Testis (tissue), 3 donors: ENCODE measurements around the gene NGB. TPM values are rescaled to one million over a fixed set of nuclear protein-coding genes. Genes with fewer than 3 reads are reported as not detected.

Experiments used
- DNase-seq: peaks from one replicate; pipeline ENCODE4 v3.0.0-alpha.2; 2019
- H3K27ac ChIP-seq, 2 donors: fragments of 200-600 bp; sonication (generic); one replicate each; pipeline ENCODE4 v1.5.1; 2019
- H3K27me3 ChIP-seq: fragments of 200-600 bp; sonication (generic); one replicate; pipeline ENCODE4 v1.5.1; 2019
- H3K36me3 ChIP-seq: fragments of 200-600 bp; sonication (generic); one replicate; pipeline ENCODE4 v1.5.1; 2017; ENCODE audit warnings: low read depth; ENCODE audit errors: missing control alignments
- H3K4me1 ChIP-seq: fragments of 200-600 bp; sonication (generic); one replicate; pipeline ENCODE4 v1.5.1; 2019
- H3K4me3 ChIP-seq, 2 donors: fragments of 200-600 bp; sonication (generic); one replicate each; pipeline ENCODE4 v1.5.1; 2017 to 2019
- H3K9me3 ChIP-seq: fragments of 200-600 bp; sonication (generic); one replicate; pipeline ENCODE4 v1.5.1; 2017
- CTCF ChIP-seq, 3 experiments: fragments of 450-650 bp in 2 of 3; fragments of 200-600 bp in 1 of 3; sonication (generic) in 1 of 3; IDR thresholded peaks; one replicate each; pipeline ENCODE4 v1.5.1; 2016 to 2019; ENCODE audit warnings: antibody characterized with exemption in 3 of 3, mild to moderate bottlenecking in 2 of 3, moderate library complexity in 1 of 3
- POLR2A ChIP-seq: fragments of 450-650 bp; IDR thresholded peaks from one replicate; pipeline ENCODE4 v1.6.1; 2017; ENCODE audit warnings: antibody characterized with exemption, mild to moderate bottlenecking, moderate library complexity
- WGBS, 2 donors: methylation state at CpG; one replicate each; pipeline ENCODE4 v1.1.5; 2018; 5-methylcytosine and 5-hydroxymethylcytosine counted together
- intact Hi-C: fragments of 100-400 bp; cut with DNase I; formaldehyde crosslinking; loops from one replicate; pipeline ENCODE4 v1.15.1; 2023; ENCODE audit warnings: low total_unique reads
- polyA plus RNA-seq: library from polyadenylated mRNA; stranded (reverse); fragments of 350-450 nt; fragmentation: Illumina TruSeq; extraction: RNeasy Lipid Tissue Mini Kit (QIAGEN cat#74804); gene quantifications from one replicate; pipeline ENCODE4 v1.2.3, GENCODE V29; 2014; ENCODE audit warnings: low read depth, low replicate concordance; ENCODE audit not compliant: insufficient read depth
- total RNA-seq, 2 donors: library from RNA; depleted of rRNA; stranded (reverse); fragments of >200 nt; gene quantifications; one replicate each; pipeline ENCODE4 v1.2.3, GENCODE V29; 2016

NGB gene
- total and polyA plus RNA-seq, 3 donors from 2014 or later = 0.76 to 1.3 (median 1.1) TPM

DNA sequence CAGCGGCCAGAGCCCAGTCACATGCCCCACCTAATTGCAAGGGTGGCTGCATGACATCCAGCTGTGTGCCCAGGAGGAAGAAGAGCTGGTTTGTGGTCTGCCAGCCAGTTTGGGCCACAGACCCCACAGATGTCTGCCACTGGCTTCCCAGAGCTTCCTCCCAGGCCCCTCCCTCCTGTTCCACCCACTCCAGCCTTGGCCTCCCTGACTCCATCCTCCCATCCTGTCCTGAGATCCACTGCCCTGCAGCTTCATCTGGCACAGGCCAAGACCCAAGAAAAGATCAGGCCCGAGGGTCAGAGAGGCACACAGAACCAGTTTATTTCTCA is 5.9 kb downstream of the NGB start:
- 90 to 94% methylated on average over 2 of the region's 2 CpGs for WGBS, 2 donors
- Histone ChIP-seq H3K9me3 (no peaks in the 10 kb centered on the region), H3K27ac (no peak overlapping the region), H3K4me3 (no peak overlapping the region), H3K27me3 (no peaks in the 10 kb centered on the region), H3K4me1 (no peaks in the 10 kb centered on the region), H3K36me3 (no peaks in the 10 kb centered on the region)
- no peak for DNase-seq
- no peak for TF ChIP-seq CTCF (IDR thresholded peaks at IDR 0.05)
- TF ChIP-seq POLR2A = no peak
- intact Hi-C loops = no loop called here

- no peaks in the 10 kb centered on the region for H3K36me3 ChIP-seq
- H3K9me3 ChIP-seq = no peaks in the 10 kb centered on the region
- 86 to 94% methylated on average over 16 of the region's 16 CpGs for WGBS, 2 donors
- H3K27me3 ChIP-seq = no peaks in the 10 kb centered on the region
- DNase-seq = no peak
- TF ChIP-seq CTCF (IDR thresholded peaks at IDR 0.05) (no peak), POLR2A (no peak)
- H3K4me1 ChIP-seq = no peaks in the 10 kb centered on the region
- intact Hi-C loops = no loop called here
- no peak overlapping the region for H3K27ac ChIP-seq
- no peak overlapping the region for H3K4me3 ChIP-seq
Observed at GRCh38 chr14:77264466-77265186, 6.4 kb downstream of the NGB start.

GRCh38 chr14:77260631-77261030 is 10.4 kb downstream of the NGB start:
- no peak overlapping the region for H3K4me3 ChIP-seq
- H3K9me3 ChIP-seq = no peaks in the 10 kb centered on the region
- H3K27me3 ChIP-seq = no peaks in the 10 kb centered on the region
- H3K27ac ChIP-seq = no peak overlapping the region
- DNase-seq = peak; percentile 40
- intact Hi-C loops = no loop called here
- no peaks in the 10 kb centered on the region for H3K4me1 ChIP-seq
- TF ChIP-seq CTCF (IDR thresholded peaks at IDR 0.05) = no peak
- WGBS, 2 donors = 66 to 80% methylated on average over 5 to 8 of the region's 10 CpGs
- no peaks in the 10 kb centered on the region for H3K36me3 ChIP-seq

- Histone ChIP-seq H3K36me3 (no peaks in the 10 kb centered on the region), H3K27ac (no peak overlapping the region), H3K27me3 (no peaks in the 10 kb centered on the region), H3K9me3 (no peaks in the 10 kb centered on the region), H3K4me3 (no peak overlapping the region), H3K4me1 (no peaks in the 10 kb centered on the region)
- TF ChIP-seq POLR2A (no peak), CTCF (IDR thresholded peaks at IDR 0.05) (no peak)
- WGBS, 2 donors = 85 to 95% methylated on average over 6 to 11 of the region's 11 CpGs
- no peak for DNase-seq
- intact Hi-C loops = no loop called here
Observed at GRCh38 chr14:77260199-77260598, 10.8 kb downstream of the NGB start.

DNA sequence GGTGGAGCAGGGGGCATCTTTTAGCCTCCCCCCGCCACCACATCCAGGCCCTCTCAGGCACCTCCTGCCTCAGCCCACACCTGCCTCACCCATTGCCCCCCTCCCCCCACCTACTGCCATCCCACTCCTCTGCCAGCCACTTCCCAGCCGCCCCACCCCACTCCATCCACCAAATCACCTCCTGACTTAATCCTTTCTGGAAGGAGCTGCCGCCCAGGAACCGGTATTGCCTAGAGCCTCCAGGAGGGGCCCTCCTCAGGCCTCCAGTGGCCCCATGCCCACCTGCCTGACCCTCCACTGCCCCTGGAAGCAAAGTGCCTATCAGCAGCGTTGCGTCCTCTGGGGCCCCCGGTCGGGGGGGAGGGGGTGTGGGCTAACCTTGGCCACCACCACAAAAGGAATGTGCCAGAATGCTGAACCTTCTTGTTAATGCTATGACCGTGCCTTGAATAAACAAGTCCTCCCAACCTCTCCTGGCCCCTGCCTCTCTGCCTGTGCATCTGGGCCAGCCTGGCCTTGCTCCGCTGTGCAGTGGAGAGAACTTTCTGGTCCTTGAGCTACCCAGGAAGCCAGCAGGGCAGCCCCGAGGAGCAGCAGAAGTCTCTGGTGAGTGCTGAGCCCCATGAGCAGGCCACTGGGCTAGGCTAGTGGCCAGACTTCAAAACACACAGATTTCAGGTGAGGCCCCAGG is 11.8 kb downstream of the NGB start:
- Histone ChIP-seq H3K9me3 (no peaks in the 10 kb centered on the region), H3K36me3 (no peaks in the 10 kb centered on the region), H3K27ac (no peak overlapping the region), H3K4me1 (no peaks in the 10 kb centered on the region), H3K4me3 (no peak overlapping the region), H3K27me3 (no peaks in the 10 kb centered on the region)
- DNase-seq = no peak
- WGBS, 2 donors = 59 to 80% methylated on average over 4 to 11 of the region's 11 CpGs
- TF ChIP-seq POLR2A (no peak), CTCF (IDR thresholded peaks at IDR 0.05) (no peak)
- intact Hi-C loops = no loop called here
